Urinary bladder (tissue), 4 donors: ENCODE data around the gene IDUA. TPM values are rescaled to one million over a fixed set of nuclear protein-coding genes. Genes with fewer than 3 reads are reported as not detected.

Experiments used
- DNase-seq: peaks from one replicate; pipeline ENCODE4 v3.0.0-alpha.2; 2015; ENCODE audit errors: extremely low spot score
- H3K27ac ChIP-seq: one replicate; pipeline ENCODE4 v1.5.1; 2013; ENCODE audit warnings: low read depth, mild to moderate bottlenecking, moderate library complexity
- H3K36me3 ChIP-seq: one replicate; pipeline ENCODE4 v1.6.1; 2013; ENCODE audit warnings: mild to moderate bottlenecking, moderate library complexity; ENCODE audit not compliant: insufficient read depth
- H3K4me1 ChIP-seq: one replicate; pipeline ENCODE4 v1.6.1; 2013; ENCODE audit warnings: mild to moderate bottlenecking, moderate library complexity; ENCODE audit not compliant: insufficient read depth
- H3K4me3 ChIP-seq: one replicate; pipeline ENCODE4 v1.5.1; 2013; ENCODE audit warnings: low read depth, low read length
- WGBS: extraction: QIAGEN DNeasy Blood & Tissue Kit; methylation state at CpG from one replicate; pipeline ENCODE4 v1.1.7; 2013; 5-methylcytosine and 5-hydroxymethylcytosine counted together
- polyA plus RNA-seq: library from polyadenylated mRNA; stranded (reverse); fragments of 200-250 nt; gene quantifications from one replicate; pipeline ENCODE4 v1.2.3, GENCODE V29; 2013
- total RNA-seq: library from RNA; depleted of rRNA; stranded (reverse); fragments of >200 nt; gene quantifications from one replicate; pipeline ENCODE4 v1.2.3, GENCODE V29; 2014
- donor health status: healthy with polysubstance abuse.
- donor health status: healthy.

IDUA gene
- total and polyA plus RNA-seq, 2 donors = 7.9 to 18.2 TPM

DNA sequence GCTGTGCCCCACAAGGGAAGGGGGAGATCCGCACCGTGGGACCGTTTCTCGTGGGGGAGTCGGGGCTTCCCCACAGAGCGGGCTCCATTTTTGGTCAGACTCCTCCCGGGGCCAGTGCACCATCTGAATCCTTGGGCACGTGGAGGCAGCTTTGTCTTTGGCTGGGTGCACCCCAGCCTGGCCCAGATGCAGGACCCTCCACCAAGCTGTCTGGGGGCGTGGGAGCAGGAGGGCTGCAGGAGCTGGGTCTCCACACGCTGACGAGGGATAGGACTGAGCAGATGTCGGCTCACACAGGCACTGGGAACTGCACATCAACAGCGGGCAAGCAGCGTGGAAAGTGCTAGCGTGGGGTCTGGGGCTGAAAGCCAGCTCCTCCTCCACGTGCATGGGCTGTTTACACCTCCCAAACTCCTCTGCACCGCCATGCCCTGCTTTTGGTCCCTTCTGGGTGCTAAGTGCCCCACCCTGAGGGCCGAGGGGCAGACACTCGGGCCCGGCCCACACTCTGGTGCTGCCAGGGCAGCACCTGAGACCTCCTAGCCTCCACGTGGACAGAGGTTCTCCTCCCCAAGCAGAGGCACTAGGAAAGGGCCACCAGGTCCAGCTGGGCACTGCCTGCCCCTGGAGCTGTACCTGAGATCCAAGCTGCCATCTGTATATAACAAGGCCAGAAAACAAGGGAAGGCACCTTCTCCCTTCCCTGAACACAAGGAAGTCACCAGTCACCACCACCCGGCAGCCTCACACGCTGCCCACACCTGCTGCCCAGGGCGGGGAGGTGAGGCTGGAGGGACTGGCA, 27.3 kb upstream of the IDUA start:
- Histone ChIP-seq H3K36me3 (peaks cover 8% of the 10 kb centered on the region), H3K4me3 (no peak overlapping the region), H3K27ac (no peak overlapping the region), H3K4me1 (no peaks in the 10 kb centered on the region)
- DNase-seq = no peak
- WGBS = 79% methylated on average over 24 of the region's 24 CpGs

GRCh38 chr4:960140-960635, 26.7 kb upstream of the IDUA start:
- H3K4me3 ChIP-seq = no peak overlapping the region
- no peak for DNase-seq
- no peaks in the 10 kb centered on the region for H3K4me1 ChIP-seq
- 85% methylated on average over 16 of the region's 16 CpGs for WGBS
- H3K27ac ChIP-seq = no peak overlapping the region
- H3K36me3 ChIP-seq = peaks cover 8% of the 10 kb centered on the region

GRCh38 chr4:960636-961350, 26.1 kb upstream of the IDUA start:
- no peaks in the 10 kb centered on the region for H3K4me1 ChIP-seq
- H3K36me3 ChIP-seq = peaks cover 8% of the 10 kb centered on the region
- 92% methylated on average over 35 of the region's 35 CpGs for WGBS
- no peak overlapping the region for H3K27ac ChIP-seq
- DNase-seq = no peak
- H3K4me3 ChIP-seq = no peak overlapping the region

GRCh38 chr4:961351-962230, 25.3 kb upstream of the IDUA start:
- WGBS = 87% methylated on average over 52 of the region's 52 CpGs
- no peak for DNase-seq
- H3K36me3 ChIP-seq = peaks cover 8% of the 10 kb centered on the region

DNA sequence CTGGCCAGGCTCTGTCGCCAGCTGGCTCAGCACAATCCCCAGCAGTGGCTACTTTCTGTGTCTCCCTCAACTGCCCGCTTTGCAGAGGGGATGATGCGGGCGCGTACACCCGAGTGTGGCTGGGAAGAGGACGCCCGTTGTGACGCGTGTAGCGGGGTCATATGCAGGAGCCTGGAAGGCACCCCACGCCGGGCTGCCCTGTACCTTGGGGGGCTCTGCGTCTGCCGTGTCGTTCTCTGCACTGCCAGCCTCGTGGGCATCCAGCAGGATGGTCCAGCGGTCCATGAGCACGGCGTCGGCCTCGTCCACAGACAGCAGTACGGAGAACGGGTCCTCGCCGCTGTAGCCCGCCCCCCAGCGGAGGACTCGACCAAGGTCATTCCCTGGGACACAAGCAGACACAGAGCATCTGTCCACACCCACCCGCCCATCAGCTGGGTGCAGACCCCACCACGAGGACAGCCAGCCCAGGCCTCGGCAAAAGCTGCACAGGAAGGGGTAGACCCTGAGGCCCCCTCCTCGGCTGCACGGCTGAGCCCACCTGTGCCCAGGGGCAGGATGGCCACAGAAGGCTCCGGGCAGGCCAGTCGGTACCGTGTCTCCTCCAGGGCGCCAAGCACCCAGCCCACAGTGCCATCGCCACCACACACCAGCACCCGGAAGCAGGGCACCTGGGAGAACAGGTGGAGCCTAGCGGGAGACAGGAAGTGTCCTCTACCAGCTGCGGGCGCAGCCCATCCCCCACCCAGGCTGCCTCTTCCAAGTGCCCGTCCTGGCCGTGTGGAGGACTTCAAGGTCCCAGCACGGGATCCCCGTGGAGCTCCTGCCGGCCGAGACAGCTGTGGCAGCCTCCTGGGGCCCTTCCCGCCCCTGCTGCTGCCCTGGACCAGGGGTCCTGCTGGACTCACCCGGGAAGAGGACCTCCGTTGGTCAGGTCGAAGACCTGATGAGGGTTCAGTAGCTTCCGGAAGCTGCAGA, 24.3 kb upstream of the IDUA start:
- no peak for DNase-seq
- no peaks in the 10 kb centered on the region for H3K4me1 ChIP-seq
- no peak overlapping the region for H3K27ac ChIP-seq
- H3K4me3 ChIP-seq = no peak overlapping the region
- peaks cover 8% of the 10 kb centered on the region for H3K36me3 ChIP-seq
- WGBS = 91% methylated on average over 54 of the region's 54 CpGs

More at GRCh38 chr4:961351-962230, 25.3 kb upstream of the IDUA start:
- no peak overlapping the region for H3K4me3 ChIP-seq
- H3K27ac ChIP-seq = no peak overlapping the region
- H3K4me1 ChIP-seq = no peaks in the 10 kb centered on the region

DNA sequence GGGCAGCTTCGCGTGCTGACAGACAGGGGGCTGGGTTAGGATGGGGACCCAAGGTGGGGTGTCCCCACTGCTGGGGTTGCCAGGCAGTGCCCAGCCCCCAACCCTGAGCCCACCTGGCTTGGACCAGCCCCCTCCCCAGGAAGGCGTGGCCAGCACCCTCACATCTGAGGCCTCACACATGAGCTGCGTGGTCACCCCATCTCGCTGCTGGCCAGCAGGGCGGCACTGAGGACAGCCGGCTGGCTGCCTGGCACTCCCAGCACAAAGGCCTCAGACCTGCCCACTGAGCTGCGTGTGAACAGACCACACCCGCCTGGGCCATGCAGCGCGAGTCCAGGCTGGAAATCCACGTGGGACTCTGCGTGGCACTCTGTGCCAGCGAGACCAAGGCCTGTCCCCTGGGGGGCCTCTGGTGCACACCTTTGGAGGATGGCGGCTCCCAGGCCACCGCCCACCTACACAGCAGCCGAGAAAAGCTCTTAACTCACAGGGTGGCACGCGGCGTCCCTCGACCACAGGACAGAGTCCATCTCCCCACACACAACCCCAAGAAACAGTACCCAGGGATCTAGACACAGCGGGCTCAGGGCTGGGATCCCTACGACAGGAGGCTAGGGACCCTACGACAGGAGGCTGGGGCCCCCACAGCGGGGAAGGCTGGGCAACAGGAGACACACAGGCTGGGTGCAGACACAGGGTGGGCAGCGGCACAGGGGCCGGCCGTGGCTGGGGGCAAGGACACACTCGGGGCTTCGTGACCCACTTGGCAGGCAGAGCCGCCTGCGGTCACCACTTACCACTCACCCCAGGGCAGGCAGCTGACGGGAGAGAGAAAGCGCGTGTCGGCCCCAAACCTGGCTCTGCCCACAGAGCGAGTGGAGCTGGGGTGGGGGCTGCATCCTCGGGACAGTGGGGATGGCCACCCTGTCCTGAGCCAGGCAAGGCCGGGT, 23.3 kb upstream of the IDUA start:
- Histone ChIP-seq H3K36me3 (peaks cover 8% of the 10 kb centered on the region), H3K4me1 (no peaks in the 10 kb centered on the region), H3K27ac (no peak overlapping the region), H3K4me3 (no peak overlapping the region)
- 94% methylated on average over 39 of the region's 39 CpGs for WGBS
- no peak for DNase-seq

DNA sequence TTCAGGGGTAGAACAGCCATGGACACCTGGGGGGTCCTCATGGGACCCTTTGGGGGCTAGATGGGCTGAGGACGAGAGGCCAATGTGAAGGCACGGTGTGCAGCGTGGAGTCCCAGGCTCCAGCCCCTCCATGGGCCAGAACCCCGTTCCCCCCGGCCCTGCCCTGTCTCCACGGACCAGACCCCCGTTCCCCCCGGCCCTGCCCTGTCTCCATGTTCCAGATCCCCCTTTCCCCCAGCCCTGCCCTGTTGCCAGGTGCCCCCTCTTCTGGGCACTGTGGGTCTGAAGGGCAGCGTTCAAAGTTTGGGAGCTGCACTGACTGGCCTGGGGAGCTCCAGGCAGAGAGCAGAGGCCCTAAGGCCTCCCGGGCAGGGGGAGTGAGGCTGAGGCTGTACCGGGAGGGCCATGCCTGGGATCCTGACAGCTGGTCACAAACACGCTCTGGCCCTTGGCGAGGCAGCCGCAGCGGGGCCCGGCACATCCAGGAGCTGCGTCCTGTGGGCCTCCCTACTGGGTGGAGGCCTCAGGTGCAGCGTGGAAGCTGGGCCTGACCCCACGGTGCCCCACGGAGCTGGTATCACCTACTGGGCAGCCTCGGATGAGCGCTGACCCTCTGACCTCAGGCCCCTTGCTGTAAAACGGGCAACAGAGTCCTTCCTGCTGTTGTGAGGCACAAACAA, 22.4 kb upstream of the IDUA start:
- Histone ChIP-seq H3K4me3 (no peak overlapping the region), H3K27ac (no peak overlapping the region), H3K4me1 (no peaks in the 10 kb centered on the region), H3K36me3 (peaks cover 8% of the 10 kb centered on the region)
- no peak for DNase-seq
- WGBS = 89% methylated on average over 23 of the region's 23 CpGs

- peaks cover 8% of the 10 kb centered on the region for H3K36me3 ChIP-seq
- no peak for DNase-seq
Measured at GRCh38 chr4:965048-965765, 21.6 kb upstream of the IDUA start.

DNA sequence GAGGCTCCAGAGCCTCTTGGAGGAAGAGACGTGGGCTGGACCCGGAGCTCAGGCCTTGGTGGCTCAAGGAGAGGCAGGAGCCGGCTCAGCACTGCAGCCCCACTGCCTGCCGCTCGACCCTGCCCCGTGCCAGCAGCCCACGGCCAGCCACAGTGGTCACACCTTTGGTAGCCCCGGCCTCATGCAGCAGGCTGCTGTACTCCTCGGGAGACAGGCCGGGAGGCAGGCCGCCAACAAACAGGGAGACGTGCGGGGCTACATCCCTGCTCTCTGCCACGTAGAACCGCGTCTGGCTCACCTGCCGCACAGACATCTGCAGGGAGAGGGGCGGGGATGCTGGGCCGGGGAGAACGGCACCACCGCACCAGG, 21.1 kb upstream of the IDUA start:
- WGBS = 93% methylated on average over 21 of the region's 21 CpGs
- no peak for DNase-seq
- peaks cover 8% of the 10 kb centered on the region for H3K36me3 ChIP-seq

More at GRCh38 chr4:965048-965765, 21.6 kb upstream of the IDUA start:
- no peaks in the 10 kb centered on the region for H3K4me1 ChIP-seq
- 92% methylated on average over 26 of the region's 26 CpGs for WGBS
- no peak overlapping the region for H3K4me3 ChIP-seq
- H3K27ac ChIP-seq = no peak overlapping the region

DNA sequence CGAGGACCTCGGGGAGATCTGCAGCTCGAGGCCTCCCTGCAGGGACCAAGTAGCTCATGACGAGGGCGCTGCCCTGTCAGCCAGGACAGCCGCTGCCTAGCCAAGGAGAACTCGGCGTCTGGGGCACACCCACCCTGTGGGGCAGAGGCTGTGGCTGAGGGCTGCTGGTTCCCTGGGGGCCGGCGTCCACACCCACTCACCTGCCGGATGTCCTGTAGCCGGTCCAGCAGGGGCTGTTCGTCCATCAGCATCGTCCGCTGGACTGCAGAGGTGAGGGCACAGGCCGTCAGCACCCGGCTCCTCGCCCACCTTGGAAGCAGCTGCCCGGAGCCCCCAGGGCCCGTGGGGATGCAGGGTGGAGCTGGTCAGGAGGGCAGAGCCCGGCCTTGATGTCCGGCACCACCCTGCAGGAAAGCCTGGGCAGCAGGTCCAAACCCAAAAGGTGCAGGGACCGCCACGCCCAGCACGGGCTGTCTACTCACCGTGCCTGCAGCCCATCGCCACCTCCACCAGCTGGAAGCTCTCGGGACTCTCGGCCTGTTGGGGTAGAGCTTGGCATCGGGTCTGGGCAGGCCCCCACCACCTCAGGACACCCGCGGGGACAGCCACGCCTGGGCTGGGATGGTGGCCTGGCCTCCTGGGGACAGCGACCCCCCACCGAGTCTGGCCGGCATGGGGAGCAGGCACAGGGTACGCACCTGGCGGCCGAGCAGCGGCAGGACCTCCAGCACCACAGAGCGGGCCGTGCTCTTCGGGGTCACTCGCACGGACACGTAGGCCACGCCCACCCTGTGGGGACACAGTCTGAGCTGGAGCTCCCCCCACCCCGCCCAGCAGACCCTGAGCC, 20.4 kb upstream of the IDUA start:
- Histone ChIP-seq H3K4me1 (no peaks in the 10 kb centered on the region), H3K36me3 (peaks cover 5% of the 10 kb centered on the region), H3K4me3 (no peak overlapping the region), H3K27ac (no peak overlapping the region)
- DNase-seq = no peak
- WGBS = 90% methylated on average over 48 of the region's 48 CpGs

More for the DNA sequence above, 21.1 kb upstream of the IDUA start:
- Histone ChIP-seq H3K4me1 (no peaks in the 10 kb centered on the region), H3K4me3 (no peak overlapping the region), H3K27ac (no peak overlapping the region)
